GM19397 (cell line): ENCODE results near the gene PCDHGA6.
"Not testable (repeated sequence)": the region's sequence is repeated elsewhere in the genome, so short reads cannot be mapped to it uniquely, and the experiment has no call there.

Source experiments
- ATAC-seq: cut with Tn5 transposase; IDR thresholded peaks from one replicate; pipeline ENCODE4 v1.9.1; 2021; ENCODE audit warnings: mild to moderate bottlenecking, moderate library complexity; ENCODE audit not compliant: unreplicated experiment

Gene PCDHGA6

DNA sequence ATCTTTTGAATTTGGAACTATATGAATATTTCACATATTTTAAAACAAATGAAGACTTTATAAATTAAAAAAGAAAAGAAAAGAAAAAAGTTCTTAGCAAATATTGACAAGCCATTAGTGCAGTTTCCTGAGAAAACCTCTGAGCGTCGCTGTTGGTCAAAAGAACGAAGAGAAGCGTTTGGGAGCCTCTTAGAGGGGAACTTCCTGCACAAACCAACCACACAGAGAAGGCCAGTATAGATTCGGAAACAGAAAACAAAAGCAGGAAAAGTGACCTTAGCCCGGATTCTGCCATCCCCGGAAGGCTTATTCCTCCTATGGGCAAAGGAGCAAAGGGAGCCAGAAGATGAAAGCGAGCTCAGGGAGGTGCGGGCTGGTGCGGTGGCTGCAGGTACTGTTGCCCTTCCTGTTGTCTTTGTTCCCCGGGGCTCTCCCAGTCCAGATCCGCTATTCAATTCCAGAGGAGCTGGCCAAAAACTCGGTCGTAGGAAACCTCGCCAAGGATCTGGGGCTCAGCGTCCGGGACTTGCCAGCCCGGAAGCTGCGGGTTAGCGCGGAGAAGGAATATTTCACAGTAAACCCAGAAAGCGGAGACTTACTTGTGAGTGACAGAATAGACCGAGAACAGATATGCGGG lies 13.8 kb upstream of the PCDHGA6 start, which contains the start of gene PCDHGB2:
Gene PCDHGB2 (plus strand): TSS at position 205 of the 637 bp plus-strand sequence. CDS start 142 bp downstream, at position 347.
- ATAC-seq, result no peak

DNA sequence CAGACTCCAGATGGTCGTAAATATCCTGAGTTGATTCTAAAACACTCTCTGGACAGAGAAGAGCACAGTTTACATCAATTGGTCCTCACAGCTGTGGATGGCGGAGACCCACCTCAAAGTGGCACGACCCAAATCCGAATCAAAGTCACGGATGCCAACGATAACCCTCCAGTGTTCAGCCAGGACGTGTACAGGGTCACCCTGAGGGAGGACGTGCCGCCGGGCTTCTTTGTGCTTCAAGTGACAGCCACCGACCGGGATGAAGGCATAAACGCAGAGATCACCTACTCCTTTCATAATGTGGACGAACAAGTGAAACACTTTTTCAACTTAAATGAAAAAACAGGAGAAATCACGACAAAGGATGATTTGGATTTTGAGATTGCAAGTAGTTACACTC lies 13.0 kb upstream of the PCDHGA6 start:
- no peak for ATAC-seq

DNA sequence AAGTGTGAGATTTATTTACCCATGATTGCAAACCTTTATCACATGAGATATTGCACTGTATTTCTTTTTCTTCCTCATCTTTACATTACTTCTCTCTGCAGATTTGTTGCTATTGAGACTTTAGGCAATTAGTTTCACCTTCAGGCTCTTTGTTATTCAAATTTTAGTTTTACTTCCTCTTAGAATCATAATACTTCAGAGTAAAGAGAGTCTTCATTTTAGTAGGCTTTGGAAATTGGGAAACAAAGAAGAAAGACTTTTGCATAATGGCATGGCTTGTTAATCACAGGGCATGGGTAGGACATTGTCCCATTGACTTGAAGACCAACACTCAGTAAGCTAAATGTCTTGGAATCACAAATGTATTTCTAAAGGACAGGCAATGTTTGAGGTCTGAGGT lies 11.0 kb upstream of the PCDHGA6 start:
- ATAC-seq, result no peak

DNA sequence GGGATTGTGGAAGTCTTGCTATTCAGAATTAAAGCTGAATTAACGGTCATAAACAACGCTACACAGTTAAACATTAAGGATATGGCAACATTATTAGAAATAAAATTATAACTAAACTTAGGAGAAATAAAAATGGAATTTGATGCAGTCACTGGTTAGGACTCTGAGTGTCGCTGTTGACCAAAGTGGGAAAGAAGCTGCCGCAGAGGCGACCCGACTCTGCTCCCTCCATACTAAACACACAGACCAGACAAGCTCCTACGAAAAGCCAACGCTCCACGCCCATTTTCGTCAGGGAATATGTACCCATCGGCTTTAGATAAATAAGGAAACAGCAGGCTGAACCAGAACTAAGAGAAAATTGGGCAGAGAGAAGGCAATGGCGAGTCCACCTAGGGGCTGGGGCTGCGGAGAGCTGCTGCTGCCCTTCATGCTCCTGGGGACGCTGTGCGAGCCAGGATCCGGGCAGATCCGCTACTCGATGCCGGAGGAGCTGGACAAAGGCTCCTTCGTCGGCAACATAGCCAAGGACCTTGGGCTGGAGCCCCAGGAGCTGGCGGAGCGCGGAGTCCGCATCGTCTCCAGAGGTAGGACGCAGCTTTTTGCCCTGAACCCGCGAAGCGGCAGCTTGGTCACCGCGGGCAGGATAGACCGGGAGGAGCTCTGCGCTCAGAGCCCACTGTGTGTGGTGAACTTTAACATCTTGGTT lies 9.6 kb upstream of the PCDHGA6 start, which contains the start of gene PCDHGA5:
Gene PCDHGA5 (plus strand): TSS at position 211 of the 709 bp plus-strand sequence. CDS start 169 bp downstream, at position 380.
- ATAC-seq, result no peak

DNA sequence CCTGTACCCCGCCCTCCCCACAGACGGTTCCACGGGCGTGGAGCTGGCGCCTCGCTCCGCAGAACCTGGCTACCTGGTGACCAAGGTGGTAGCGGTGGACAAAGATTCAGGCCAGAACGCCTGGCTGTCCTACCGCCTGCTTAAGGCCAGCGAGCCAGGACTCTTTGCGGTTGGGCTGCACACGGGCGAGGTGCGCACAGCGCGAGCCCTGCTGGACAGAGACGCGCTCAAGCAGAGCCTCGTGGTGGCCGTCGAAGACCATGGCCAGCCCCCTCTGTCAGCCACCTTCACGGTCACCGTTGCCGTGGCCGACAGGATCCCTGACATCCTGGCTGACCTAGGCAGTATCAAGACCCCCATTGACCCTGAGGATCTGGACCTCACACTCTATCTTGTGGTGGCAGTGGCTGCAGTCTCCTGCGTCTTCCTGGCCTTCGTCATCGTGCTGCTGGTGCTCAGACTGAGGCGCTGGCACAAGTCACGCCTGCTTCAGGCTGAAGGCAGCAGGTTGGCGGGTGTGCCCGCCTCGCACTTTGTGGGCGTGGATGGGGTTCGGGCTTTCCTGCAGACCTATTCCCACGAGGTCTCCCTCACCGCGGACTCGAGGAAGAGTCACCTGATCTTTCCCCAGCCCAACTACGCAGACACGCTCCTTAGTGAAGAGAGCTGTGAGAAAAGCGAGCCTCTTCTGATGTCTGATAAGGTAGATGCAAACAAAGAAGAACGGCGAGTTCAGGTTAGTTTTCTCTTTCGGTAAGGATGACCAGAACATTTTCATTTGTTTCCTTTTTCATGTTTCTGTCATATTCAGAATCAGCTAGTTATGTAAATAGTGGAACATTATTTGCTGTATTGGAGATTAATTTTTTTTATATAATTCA lies 7.4 kb upstream of the PCDHGA6 start:
- ATAC-seq, result no peak

DNA sequence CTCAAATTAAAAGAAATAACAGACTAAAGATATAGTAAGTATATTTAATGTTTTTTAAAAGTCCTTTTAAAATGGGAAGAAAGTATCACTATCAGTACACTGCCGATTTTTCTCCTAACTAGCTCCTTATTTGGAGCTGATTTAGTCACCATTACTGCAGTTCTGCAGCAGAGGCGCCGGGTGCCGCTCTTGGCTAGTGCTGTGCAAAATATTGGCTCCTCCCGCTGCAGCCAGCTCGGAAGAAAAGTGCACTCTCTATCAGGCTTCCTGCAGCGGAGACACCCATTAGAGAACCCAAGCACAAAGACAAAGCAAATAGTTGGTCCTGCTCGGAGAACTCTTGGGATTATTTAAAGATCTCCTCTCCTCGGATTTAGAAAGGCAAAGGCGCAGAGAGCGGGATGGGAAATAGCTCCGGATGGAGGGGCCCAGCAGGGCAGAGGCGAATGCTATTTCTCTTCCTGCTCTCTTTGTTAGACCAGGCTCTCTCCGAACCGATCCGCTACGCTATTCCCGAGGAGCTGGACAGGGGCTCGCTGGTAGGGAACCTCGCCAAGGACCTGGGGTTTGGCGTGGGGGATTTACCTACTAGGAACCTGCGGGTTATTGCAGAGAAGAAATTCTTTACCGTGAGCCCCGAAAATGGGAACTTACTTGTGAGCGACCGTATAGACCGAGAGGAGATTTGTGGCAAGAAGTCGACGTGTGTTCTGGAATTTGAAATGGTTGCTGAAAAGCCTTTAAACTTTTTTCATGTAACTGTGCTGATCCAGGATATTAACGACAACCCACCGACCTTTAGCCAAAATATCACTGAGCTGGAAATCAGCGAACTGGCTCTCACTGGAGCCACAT lies 3.5 kb upstream of the PCDHGA6 start, which contains the start of gene PCDHGB3:
Gene PCDHGB3 (plus strand): TSS at position 249 of the 855 bp plus-strand sequence. CDS start 153 bp downstream, at position 402.
- no peak for ATAC-seq

DNA sequence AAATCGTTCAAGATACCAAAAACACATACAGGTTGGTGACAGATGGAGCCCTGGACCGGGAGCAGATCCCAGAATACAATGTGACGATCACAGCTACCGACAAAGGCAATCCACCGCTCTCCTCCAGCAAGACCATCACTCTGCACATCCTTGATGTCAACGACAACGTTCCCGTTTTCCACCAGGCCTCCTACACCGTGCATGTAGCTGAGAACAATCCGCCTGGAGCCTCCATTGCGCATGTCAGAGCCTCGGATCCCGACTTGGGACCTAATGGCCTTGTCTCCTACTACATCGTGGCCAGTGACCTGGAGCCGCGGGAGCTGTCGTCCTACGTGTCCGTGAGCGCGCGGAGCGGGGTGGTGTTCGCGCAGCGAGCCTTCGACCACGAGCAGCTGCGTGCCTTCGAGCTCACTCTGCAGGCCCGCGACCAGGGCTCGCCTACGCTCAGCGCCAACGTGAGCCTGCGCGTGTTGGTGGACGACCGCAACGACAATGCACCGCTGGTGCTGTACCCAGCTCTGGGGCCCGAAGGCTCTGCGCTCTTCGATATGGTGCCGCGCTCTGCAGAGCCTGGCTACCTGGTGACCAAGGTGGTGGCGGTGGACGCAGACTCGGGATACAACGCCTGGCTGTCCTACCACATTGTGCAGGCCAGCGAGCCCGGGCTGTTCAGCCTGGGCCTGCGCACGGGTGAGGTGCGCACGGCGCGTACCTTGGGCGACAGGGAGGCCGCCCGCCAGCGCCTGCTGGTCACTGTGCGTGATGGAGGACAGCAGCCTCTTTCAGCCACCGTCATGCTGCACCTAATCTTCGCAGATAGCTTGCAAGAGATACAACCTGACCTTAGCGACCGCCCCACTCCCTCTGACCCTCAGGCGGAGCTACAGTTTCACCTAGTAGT lies 1.9 kb upstream of the PCDHGA6 start:
- ATAC-seq, result no peak

DNA sequence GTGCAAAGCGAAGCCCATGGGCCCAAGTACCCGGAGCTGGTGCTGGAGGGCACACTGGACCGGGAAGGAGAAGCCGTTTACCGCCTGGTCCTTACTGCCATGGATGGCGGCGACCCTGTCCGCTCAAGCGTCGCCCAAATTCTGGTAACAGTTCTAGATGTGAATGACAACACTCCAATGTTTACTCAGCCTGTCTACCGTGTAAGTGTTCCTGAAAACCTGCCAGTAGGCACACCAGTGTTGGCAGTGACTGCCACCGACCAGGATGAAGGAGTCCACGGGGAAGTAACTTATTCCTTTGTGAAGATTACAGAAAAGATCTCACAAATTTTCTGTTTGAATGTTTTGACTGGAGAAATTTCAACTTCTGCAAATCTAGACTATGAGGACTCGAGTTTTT lies 936 bp downstream of the PCDHGA6 start:
- no peak for ATAC-seq

DNA sequence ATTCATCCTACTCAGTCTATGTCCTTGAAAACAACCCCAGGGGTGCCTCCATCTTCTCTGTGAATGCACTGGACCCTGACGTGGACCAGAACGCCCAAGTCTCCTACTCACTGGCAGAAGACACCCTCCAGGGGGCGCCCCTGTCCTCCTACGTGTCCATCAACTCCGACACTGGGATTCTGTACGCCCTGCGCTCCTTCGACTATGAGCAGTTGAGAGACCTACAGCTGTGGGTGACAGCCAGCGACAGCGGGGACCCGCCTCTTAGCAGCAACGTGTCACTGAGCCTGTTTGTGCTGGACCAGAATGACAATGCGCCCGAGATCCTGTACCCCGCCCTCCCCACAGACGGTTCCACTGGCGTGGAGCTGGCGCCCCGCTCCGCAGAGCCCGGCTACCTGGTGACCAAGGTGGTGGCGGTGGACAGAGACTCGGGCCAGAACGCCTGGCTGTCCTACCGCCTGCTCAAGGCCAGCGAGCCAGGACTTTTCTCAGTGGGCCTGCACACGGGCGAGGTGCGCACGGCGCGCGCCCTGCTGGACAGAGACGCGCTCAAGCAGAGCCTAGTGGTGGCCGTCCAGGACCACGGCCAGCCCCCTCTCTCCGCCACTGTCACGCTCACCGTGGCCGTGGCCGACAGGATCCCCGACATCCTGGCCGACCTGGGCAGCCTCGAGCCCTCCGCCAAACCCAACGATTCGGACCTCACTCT lies 1.9 kb downstream of the PCDHGA6 start:
- not testable (repeated sequence) for ATAC-seq

DNA sequence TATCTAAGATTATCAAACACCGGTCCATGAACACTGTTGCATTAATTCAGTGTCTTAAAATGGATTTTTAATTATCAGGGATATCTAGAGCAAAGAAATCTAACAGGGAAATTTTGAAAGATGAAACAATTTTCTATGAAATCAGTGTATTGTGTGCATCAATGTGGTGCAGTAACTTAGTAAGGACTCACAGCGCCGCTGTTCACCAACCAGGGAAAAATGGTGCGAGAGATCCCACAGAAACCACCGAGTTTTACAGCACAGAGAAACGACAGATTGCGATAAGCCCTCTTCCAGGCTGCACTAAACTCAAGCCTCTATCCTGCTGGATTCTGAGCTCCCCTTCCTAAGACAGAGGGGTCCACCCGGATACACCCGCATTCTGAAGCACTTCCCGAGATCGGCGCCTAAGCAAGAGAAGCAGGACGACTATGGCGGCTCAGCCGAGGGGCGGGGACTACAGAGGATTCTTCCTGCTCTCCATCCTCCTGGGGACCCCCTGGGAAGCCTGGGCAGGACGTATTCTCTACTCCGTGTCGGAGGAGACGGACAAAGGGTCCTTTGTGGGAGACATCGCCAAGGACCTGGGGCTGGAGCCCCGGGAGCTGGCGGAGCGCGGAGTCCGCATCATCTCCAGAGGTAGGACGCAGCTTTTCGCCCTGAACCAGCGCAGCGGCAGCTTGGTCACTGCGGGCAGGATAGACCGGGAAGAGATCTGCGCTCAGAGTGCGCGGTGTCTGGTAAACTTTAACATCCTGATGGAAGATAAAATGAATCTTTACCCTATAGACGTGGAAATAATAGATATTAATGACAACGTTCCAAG lies 9.0 kb downstream of the PCDHGA6 start, which contains the start of gene PCDHGA7:
Gene PCDHGA7 (plus strand): TSS at position 274 of the 826 bp plus-strand sequence. CDS start 158 bp downstream, at position 432.
- no peak for ATAC-seq

DNA sequence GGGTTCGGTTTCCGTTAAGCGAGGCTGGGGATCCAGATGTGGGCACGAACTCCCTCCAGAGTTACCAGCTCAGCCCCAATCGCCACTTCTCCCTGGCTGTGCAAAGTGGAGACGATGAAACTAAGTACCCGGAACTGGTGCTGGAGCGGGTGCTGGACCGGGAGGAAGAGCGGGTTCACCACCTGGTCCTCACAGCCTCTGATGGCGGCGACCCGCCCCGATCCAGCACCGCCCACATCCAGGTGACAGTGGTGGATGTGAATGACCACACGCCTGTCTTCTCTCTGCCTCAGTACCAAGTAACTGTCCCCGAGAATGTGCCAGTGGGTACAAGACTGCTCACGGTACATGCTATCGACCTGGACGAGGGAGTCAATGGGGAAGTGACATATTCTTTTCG lies 9.7 kb downstream of the PCDHGA6 start:
- ATAC-seq, result no peak

DNA sequence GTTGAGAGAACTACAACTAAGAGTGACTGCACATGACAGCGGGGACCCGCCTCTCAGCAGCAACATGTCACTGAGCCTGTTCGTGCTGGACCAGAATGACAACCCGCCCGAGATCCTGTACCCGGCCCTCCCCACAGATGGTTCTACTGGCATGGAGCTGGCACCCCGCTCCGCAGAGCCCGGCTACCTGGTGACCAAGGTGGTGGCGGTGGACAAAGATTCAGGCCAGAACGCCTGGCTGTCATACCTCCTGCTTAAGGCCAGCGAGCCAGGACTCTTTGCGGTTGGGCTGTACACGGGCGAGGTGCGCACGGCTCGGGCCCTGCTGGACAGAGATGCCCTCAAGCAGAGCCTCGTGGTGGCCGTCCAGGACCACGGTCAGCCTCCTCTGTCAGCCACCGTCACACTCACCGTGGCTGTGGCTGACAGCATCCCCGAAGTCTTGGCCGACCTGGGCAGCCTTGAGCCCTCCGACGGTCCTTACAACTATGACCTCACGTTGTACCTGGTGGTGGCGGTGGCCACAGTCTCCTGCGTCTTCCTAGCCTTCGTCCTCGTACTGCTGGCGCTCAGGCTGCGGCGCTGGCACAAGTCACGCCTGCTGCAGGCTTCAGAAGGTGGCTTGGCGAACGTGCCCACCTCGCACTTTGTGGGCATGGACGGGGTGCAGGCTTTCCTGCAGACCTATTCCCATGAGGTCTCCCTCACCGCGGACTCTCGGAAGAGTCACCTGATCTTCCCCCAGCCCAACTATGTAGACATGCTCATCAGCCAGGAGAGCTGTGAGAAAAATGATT lies 11.0 kb downstream of the PCDHGA6 start:
- ATAC-seq, result no peak

DNA sequence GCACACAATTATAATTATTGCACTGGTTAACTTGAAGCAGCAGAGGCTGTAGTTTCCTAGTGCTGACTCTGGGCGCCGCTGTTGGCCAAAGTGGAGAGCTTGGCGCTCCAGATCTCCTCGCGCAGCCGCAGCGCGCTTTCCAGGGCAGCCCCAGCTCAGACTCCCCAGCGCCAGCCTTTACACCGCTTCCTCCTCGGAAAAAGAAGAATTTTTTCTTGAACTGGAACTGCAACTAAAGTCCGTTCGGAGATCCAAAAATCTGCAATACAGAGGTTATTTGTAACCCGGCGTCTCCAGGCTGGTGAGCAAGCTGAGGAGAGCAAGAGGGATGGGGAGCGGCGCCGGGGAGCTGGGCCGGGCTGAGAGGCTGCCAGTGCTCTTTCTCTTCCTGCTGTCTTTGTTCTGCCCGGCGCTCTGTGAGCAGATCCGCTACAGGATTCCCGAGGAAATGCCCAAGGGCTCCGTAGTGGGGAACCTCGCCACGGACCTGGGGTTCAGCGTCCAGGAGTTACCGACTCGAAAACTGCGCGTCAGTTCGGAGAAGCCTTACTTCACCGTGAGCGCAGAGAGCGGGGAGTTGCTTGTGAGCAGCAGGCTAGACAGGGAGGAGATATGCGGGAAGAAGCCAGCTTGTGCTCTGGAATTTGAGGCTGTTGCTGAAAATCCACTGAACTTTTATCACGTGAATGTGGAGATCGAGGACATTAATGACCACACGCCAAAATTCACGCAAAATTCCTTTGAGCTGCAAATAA lies 14.0 kb downstream of the PCDHGA6 start, which contains the start of gene PCDHGB4:
Gene PCDHGB4 (plus strand): TSS at position 142 of the 755 bp plus-strand sequence. CDS start 187 bp downstream, at position 329.
- ATAC-seq, result peak; percentile 94

DNA sequence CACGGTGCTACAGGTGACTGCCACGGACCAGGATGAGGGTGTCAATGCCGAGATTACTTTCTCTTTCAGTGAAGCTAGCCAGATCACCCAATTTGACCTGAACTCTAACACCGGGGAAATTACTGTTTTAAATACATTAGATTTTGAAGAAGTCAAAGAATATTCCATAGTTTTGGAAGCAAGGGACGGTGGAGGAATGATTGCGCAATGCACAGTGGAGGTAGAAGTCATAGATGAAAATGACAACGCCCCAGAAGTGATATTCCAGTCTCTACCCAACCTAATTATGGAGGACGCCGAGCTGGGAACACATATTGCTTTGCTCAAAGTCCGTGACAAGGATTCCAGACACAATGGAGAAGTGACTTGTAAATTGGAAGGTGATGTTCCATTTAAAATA lies 15.0 kb downstream of the PCDHGA6 start:
- ATAC-seq, result no peak

DNA sequence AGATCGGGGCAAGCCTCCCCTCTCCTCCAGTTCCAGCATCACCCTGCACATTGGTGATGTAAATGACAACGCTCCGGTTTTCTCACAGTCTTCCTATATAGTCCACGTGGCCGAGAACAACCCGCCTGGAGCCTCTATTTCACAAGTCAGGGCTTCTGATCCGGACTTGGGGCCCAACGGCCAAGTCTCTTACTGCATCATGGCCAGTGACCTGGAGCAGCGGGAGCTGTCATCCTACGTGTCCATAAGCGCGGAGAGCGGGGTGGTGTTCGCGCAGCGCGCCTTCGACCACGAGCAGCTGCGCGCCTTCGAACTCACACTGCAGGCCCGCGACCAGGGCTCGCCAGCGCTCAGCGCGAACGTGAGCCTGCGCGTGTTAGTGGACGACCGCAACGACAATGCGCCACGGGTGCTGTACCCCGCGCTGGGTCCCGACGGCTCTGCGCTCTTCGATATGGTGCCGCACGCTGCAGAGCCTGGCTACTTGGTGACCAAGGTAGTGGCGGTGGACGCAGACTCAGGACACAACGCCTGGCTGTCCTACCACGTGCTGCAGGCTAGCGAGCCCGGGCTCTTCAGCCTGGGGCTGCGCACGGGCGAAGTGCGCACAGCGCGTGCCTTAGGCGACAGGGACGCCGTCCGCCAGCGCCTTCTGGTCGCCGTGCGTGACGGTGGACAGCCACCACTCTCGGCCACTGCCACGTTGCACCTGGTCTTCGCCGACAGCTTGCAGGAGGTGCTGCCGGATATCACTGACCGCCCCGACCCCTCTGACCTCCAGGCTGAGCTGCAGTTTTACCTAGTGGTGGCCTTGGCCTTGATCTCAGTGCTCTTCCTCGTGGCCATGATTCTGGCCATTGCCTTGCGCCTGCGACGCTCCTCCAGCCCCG lies 15.7 kb downstream of the PCDHGA6 start:
- no peak for ATAC-seq
